Uterus (tissue), 4 donors: Measurements from ENCODE around the gene IL6. TPM values are rescaled to one million over a fixed set of nuclear protein-coding genes. Genes with fewer than 3 reads are reported as not detected.

ENCODE experiments used
- DNase-seq, 2 donors: peaks; one replicate each; pipeline ENCODE4 v3.0.0-alpha.2; 2019 to 2020
- H3K27ac ChIP-seq, 2 donors: fragments of 200-600 bp; sonication (generic); 1 replicate in 1 of 2; 2 replicates in 1 of 2; pipeline ENCODE4 v1.5.1; 2016 to 2018
- H3K27me3 ChIP-seq, 2 donors: fragments of 200-600 bp; sonication (generic); one replicate each; pipeline ENCODE4 v1.5.1; 2018 to 2019; ENCODE audit warnings: control low read depth in 1 of 2
- H3K36me3 ChIP-seq, 2 donors: fragments of 200-600 bp; sonication (generic); one replicate each; pipeline ENCODE4 v1.5.1; 2019; ENCODE audit warnings: control low read depth in 1 of 2
- H3K4me1 ChIP-seq, 2 donors: fragments of 200-600 bp; sonication (generic); one replicate each; pipeline ENCODE4 v1.5.1; 2018 to 2019; ENCODE audit warnings: control low read depth in 1 of 2
- H3K4me3 ChIP-seq, 2 donors: fragments of 200-600 bp; sonication (generic); 1 replicate in 1 of 2; 2 replicates in 1 of 2; pipeline ENCODE4 v1.5.1; 2018 to 2019; ENCODE audit warnings: mild to moderate bottlenecking in 1 of 2
- H3K9me3 ChIP-seq, 2 donors: fragments of 200-600 bp; sonication (generic); one replicate each; pipeline ENCODE4 v1.5.1; 2019; ENCODE audit warnings: control low read depth in 1 of 2
- CTCF ChIP-seq, 4 experiments: fragments of 200-600 bp in 2 of 4; fragments of 450-650 bp in 2 of 4; sonication (generic) in 2 of 4; IDR thresholded peaks; one replicate each; pipeline ENCODE4 v1.5.1; 2016 to 2019; ENCODE audit warnings: antibody characterized with exemption in 4 of 4, mild to moderate bottlenecking in 2 of 4, moderate library complexity in 1 of 4
- POLR2A ChIP-seq, 2 donors: fragments of 450-650 bp; IDR thresholded peaks; one replicate each; pipeline ENCODE4 v1.6.1; 2016; ENCODE audit warnings: antibody characterized with exemption in 2 of 2, mild to moderate bottlenecking in 1 of 2, moderate library complexity in 1 of 2
- intact Hi-C: fragments of 100-400 bp; cut with DNase I; formaldehyde crosslinking; loops from one replicate; pipeline ENCODE4 v1.15.1; 2023; ENCODE audit warnings: low total_unique reads
- total RNA-seq, 4 donors: library from RNA; depleted of rRNA in 3 of 4; stranded (reverse); fragments of >200 nt in 3 of 4; gene quantifications; one replicate each; pipeline versions ENCODE4 v1.1.0 to v1.2.4, GENCODE V29; 2014 to 2023
- donor health status: DM: yes; HTN: yes; CAD: no.

Gene IL6
- total RNA-seq, 4 donors from 2014 or later: 2.6 to 11.2 (median 4.2) TPM; not detected in 1

DNA sequence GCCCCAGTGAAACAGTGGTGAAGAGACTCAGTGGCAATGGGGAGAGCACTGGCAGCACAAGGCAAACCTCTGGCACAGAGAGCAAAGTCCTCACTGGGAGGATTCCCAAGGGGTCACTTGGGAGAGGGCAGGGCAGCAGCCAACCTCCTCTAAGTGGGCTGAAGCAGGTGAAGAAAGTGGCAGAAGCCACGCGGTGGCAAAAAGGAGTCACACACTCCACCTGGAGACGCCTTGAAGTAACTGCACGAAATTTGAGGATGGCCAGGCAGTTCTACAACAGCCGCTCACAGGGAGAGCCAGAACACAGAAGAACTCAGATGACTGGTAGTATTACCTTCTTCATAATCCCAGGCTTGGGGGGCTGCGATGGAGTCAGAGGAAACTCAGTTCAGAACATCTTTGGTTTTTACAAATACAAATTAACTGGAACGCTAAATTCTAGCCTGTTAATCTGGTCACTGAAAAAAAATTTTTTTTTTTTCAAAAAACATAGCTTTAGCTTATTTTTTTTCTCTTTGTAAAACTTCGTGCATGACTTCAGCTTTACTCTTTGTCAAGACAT is 574 bp upstream of the IL6 start:
- Histone ChIP-seq H3K27me3 (no peaks in the 10 kb centered on the region), H3K36me3 (no peaks in the 10 kb centered on the region), H3K27ac (peak overlapping the region; percentile 66 to 77), H3K4me1 (peaks cover 0 to 6% of the 10 kb centered on the region in 2 donors), H3K4me3 (peak overlapping the region; percentile 18 to 32), H3K9me3 (no peaks in the 10 kb centered on the region)
- intact Hi-C loops: loop anchor here (10.0 kb wide), 1 partner anchor 162 kb away; no protein-coding TSS in a partner anchor
- DNase-seq: peak; percentile 43 to 48
- TF ChIP-seq CTCF (IDR thresholded peaks at IDR 0.05) (peak in 3 of 4 experiments; percentile 32 to 41 (median 37)), POLR2A (IDR thresholded peaks at IDR 0.05) (no peak)

DNA sequence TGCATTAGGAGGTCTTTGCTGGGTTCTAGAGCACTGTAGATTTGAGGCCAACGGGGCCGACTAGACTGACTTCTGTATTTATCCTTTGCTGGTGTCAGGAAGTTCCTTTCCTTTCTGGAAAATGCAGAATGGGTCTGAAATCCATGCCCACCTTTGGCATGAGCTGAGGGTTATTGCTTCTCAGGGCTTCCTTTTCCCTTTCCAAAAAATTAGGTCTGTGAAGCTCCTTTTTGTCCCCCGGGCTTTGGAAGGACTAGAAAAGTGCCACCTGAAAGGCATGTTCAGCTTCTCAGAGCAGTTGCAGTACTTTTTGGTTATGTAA is 675 bp downstream of the IL6 start:
- peak overlapping the region; percentile 66 to 77 for H3K27ac ChIP-seq
- H3K27me3 ChIP-seq: no peaks in the 10 kb centered on the region
- H3K36me3 ChIP-seq: no peaks in the 10 kb centered on the region
- DNase-seq: no peak
- H3K4me3 ChIP-seq: no peak overlapping the region
- H3K4me1 ChIP-seq: peaks cover 0 to 6% of the 10 kb centered on the region in 2 donors
- TF ChIP-seq POLR2A (IDR thresholded peaks at IDR 0.05) (no peak), CTCF (IDR thresholded peaks at IDR 0.05) (no peak)
- intact Hi-C loops: loop anchor here (10.0 kb wide), 1 partner anchor 163 kb away; no protein-coding TSS in a partner anchor
- H3K9me3 ChIP-seq: no peaks in the 10 kb centered on the region

DNA sequence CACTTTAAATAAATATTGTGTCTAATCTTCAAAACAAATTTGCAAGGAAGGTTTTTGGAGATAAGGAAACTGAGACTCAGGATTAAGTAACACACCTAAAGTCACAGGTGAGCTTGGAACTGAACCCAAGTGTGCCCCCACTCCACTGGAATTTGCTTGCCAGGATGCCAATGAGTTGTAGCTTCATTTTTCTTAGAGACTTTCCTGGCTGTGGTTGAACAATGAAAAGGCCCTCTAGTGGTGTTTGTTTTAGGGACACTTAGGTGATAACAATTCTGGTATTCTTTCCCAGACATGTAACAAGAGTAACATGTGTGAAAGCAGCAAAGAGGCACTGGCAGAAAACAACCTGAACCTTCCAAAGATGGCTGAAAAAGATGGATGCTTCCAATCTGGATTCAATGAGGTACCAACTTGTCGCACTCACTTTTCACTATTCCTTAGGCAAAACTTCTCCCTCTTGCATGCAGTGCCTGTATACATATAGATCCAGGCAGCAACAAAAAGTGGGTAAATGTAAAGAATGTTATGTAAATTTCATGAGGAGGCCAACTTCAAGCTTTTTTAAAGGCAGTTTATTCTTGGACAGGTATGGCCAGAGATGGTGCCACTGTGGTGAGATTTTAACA is 1.5 kb downstream of the IL6 start:
- no peak overlapping the region for H3K4me3 ChIP-seq
- peak in 2 of 4 experiments; percentile 26 to 38 for TF ChIP-seq CTCF (IDR thresholded peaks at IDR 0.05)
- TF ChIP-seq POLR2A (IDR thresholded peaks at IDR 0.05): no peak
- no peaks in the 10 kb centered on the region for H3K9me3 ChIP-seq
- intact Hi-C loops: loop anchor here (10.0 kb wide), 1 partner anchor 164 kb away; no protein-coding TSS in a partner anchor
- peaks cover 0 to 6% of the 10 kb centered on the region in 2 donors for H3K4me1 ChIP-seq
- H3K27me3 ChIP-seq: no peaks in the 10 kb centered on the region
- no peaks in the 10 kb centered on the region for H3K36me3 ChIP-seq
- no peak for DNase-seq
- H3K27ac ChIP-seq: no peak overlapping the region

DNA sequence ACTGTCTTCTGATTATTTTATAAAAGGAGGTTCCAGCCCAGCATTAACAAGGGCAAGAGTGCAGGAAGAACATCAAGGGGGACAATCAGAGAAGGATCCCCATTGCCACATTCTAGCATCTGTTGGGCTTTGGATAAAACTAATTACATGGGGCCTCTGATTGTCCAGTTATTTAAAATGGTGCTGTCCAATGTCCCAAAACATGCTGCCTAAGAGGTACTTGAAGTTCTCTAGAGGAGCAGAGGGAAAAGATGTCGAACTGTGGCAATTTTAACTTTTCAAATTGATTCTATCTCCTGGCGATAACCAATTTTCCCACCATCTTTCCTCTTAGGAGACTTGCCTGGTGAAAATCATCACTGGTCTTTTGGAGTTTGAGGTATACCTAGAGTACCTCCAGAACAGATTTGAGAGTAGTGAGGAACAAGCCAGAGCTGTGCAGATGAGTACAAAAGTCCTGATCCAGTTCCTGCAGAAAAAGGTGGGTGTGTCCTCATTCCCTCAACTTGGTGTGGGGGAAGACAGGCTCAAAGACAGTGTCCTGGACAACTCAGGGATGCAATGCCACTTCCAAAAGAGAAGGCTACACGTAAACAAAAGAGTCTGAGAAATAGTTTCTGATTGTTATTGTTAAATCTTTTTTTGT is 2.3 kb downstream of the IL6 start:
- peaks cover 0 to 6% of the 10 kb centered on the region in 2 donors for H3K4me1 ChIP-seq
- H3K4me3 ChIP-seq: no peak overlapping the region
- no peak overlapping the region for H3K27ac ChIP-seq
- no peak for DNase-seq
- no peaks in the 10 kb centered on the region for H3K9me3 ChIP-seq
- no peaks in the 10 kb centered on the region for H3K36me3 ChIP-seq
- no peaks in the 10 kb centered on the region for H3K27me3 ChIP-seq
- TF ChIP-seq POLR2A (IDR thresholded peaks at IDR 0.05): no peak
- TF ChIP-seq CTCF (IDR thresholded peaks at IDR 0.05): no peak
- intact Hi-C loops: loop anchor here (10.0 kb wide), 1 partner anchor 165 kb away; no protein-coding TSS in a partner anchor
